ENCODE measurements around the gene TRIML1. TPM values are rescaled to one million over a fixed set of nuclear protein-coding genes. Genes with fewer than 3 reads are reported as not detected.

The TRIML1 gene
- total RNA-seq, 1 experiment from 2014 or later = not detected

GRCh38 chr4:188139671-188140070, 430 bp downstream of the TRIML1 start:
- Histone ChIP-seq H4K20me1 (ENCODE audit: control insufficient read depth, insufficient read depth, insufficient read length) (no peaks in the 10 kb centered on the region), H2BK5ac (ENCODE audit: insufficient read length, low read length) (no peak overlapping the region), H2BK120ac (ENCODE audit: low read depth, low read length, poor library complexity, severe bottlenecking) (no peak overlapping the region), H4K8ac (replicated peaks; ENCODE audit: insufficient read length, low read depth, low read length) (no peak overlapping the region), H3K4ac (ENCODE audit: low read depth, low read length) (no peak overlapping the region), H3K4me2 (ENCODE audit: insufficient read depth, insufficient read length, low read length) (no peak overlapping the region), H3K27ac (ENCODE audit: insufficient read length, low read depth, low read length) (no peak overlapping the region), H2AK5ac (ENCODE audit: insufficient read length, low read length) (no peak overlapping the region), H3K56ac (ENCODE audit: insufficient read length, low read depth, low read length) (no peak overlapping the region), H3K14ac (ENCODE audit: insufficient read depth, low read length) (no peak overlapping the region), H3K9ac (ENCODE audit: extremely low read depth, insufficient read length, low read length) (no peak overlapping the region), H3K23me2 (ENCODE audit: insufficient read length, low read depth, low read length, poor library complexity, severe bottlenecking) (no peaks in the 10 kb centered on the region), H3K79me2 (ENCODE audit: insufficient read depth, low read length) (no peaks in the 10 kb centered on the region), H4K91ac (ENCODE audit: insufficient read length, low read depth, low read length) (no peak overlapping the region), H2BK15ac (ENCODE audit: low read depth, low read length) (no peak overlapping the region), H2BK12ac (ENCODE audit: insufficient read length, low read depth, low read length) (no peak overlapping the region), H3K9me3 (ENCODE audit: control insufficient read depth, low read depth, low read length) (no peaks in the 10 kb centered on the region), H3K4me1 (ENCODE audit: insufficient read depth, low read length) (no peaks in the 10 kb centered on the region), H3K79me1 (ENCODE audit: insufficient read depth, low read depth, low read length, poor library complexity, severe bottlenecking) (no peaks in the 10 kb centered on the region), H4K5ac (ENCODE audit: insufficient read length, low read depth, low read length) (no peak overlapping the region), H2BK20ac (ENCODE audit: low read depth, low read length, poor library complexity, severe bottlenecking) (no peak overlapping the region), H2AFZ (ENCODE audit: low read length) (no peak overlapping the region), H3K27me3 (ENCODE audit: insufficient read depth, low read length) (no peaks in the 10 kb centered on the region), H3K23ac (ENCODE audit: insufficient read length, low read depth, low read length) (no peak overlapping the region), H3T11ph (ENCODE audit: low read length) (no peak overlapping the region), H3K18ac (ENCODE audit: insufficient read length, low read depth, low read length) (no peak overlapping the region)
- H3K27ac Mint-ChIP-seq = peak overlapping the region in 1 of 3 experiments; percentile 40; a peak in 1 of 7 replicates
- no peak overlapping the region for H3K4me3 Mint-ChIP-seq
- H3K4me1 Mint-ChIP-seq = peaks cover 8 to 14% of the 10 kb centered on the region in 2 experiments
- H3K9me3 Mint-ChIP-seq = 0 out of 5 replicates have a peak, but pooled peaks cover 0 to 2% of the 10 kb centered on the region in 2 experiments
- DNase-seq = no peak
- no CpG with 5 or more reads among the region's 19 CpGs for WGBS (ENCODE audit: extremely low coverage, insufficient read length, low lambda C conversion rate)
- no peaks in the 10 kb centered on the region; the same call in 1 of the 2 replicates for H3K27me3 Mint-ChIP-seq (ENCODE audit: low read depth)
- peaks cover 0 to 2% (median 0%) of the 10 kb centered on the region in 3 experiments; a peak in 2 of 7 replicates for H3K36me3 Mint-ChIP-seq (ENCODE audit: insufficient read depth in 1 of 3, low read depth in 3 of 3)
- no peak for TF ChIP-seq CTCF (conservative IDR thresholded peaks at IDR 0.05)
